CMK (cell line): Measurements from ENCODE around the gene TRPC4AP.
"Not testable (repeated sequence)": the region's sequence is repeated elsewhere in the genome, so short reads cannot be mapped to it uniquely, and the experiment has no call there.

Experiments used
- DNase-seq: peaks from one replicate; pipeline ENCODE4 v3.0.0-alpha.2; 2010; ENCODE audit warnings: low read depth

TRPC4AP gene

GRCh38 chr20:35092524-35093266 is at the start of gene TRPC4AP:
Gene TRPC4AP, minus strand, starts transcription at chr20:35092807. Its CDS starts 26 bp downstream, at chr20:35092781.
- peak; percentile 66 for DNase-seq

GRCh38 chr20:35135867-35136586 is 43.4 kb upstream of the TRPC4AP start:
- no peak for DNase-seq

- no peak for DNase-seq
These were observed 42.3 kb upstream of the TRPC4AP start for GRCh38 chr20:35134880-35135279.

GRCh38 chr20:35134472-35134871 is 41.9 kb upstream of the TRPC4AP start:
- no peak for DNase-seq

GRCh38 chr20:35133735-35134134 is 41.1 kb upstream of the TRPC4AP start:
- no peak for DNase-seq

DNA sequence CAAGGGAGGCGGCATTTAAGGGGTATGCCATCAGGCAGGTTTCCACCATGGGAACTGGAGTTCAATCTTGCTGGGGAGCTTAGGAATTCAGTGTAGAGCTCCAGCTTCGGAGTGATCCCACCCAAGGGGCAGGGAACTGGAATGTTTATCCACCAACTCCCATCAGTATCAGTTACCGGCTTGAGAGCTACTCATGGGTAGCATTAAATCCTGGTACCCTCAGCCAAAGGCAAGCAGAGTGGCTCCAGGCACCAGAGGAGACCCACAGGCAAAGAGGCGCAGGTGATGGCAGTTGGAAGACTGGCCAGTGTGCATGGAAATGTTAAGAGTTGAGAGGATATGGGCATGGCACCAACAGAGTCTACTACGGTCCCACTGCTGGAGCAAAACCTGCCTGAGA is 40.4 kb upstream of the TRPC4AP start:
- DNase-seq = no peak

DNA sequence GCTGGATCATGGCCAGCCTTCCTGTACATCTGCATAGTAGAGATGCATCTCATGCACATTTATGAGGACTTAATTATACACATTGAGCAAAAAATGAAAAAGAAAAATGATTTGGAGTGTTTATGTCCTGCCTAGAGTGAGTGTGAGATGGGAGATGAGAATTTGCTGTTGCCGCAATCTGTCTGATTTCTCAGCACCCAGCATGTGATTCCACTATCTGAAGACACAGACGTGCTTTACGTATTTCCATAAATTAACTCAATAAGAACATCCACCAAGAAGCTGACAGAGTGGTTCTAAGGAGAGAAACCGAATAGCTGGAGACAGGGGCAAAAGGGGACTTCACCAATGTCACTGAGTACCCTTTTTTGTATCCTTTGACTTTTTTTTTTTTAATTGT is 39.3 kb upstream of the TRPC4AP start:
- DNase-seq = no peak

DNA sequence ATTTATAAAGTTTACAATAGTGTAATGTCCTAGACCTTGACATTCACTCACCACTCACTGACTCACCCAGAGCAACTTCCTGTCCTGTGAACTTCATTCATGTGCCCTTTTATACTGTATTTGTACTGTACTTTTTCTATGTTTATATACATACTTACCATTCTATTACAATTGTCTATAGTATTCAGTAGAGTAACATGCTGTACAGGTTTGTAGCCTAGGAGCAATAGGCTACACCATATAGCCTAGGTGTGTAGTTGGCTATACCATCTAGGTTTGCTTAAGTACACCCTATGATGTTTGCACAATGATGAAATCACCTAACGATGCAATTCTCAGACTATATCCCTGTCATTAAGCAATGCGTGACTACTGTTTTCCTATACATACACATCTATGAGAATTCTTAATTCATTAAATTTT is 37.1 kb upstream of the TRPC4AP start:
- no peak for DNase-seq

GRCh38 chr20:35125753-35126152 is 33.1 kb upstream of the TRPC4AP start:
- no peak for DNase-seq

GRCh38 chr20:35122756-35123405 is 30.3 kb upstream of the TRPC4AP start:
- DNase-seq = no peak

- DNase-seq = no peak
These were observed 28.6 kb upstream of the TRPC4AP start for GRCh38 chr20:35121186-35121585.

GRCh38 chr20:35120012-35120701 is 27.6 kb upstream of the TRPC4AP start:
- peak; percentile 63 for DNase-seq

DNA sequence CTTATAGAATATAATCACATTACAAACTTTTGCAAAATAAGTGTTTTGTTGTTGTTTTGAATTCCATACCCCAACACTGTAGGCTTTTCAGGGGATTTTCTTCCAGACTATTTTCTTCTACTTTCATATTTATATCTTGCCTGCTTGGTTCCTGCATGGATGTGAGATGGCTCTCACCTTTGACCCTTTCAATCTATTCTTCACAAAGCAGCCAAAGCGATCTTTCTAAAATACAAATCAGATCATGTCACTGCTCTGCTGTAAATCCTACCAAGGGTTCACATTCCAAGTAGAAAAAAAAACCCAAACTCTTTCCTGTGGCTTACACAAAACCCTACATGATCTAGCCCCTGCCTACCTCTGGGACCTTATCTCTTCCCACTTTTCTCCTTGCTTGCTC is 25.0 kb upstream of the TRPC4AP start:
- no peak for DNase-seq

GRCh38 chr20:35117196-35117595 is 24.6 kb upstream of the TRPC4AP start:
- DNase-seq = no peak

- DNase-seq = no peak
These were observed 23.7 kb upstream of the TRPC4AP start for GRCh38 chr20:35116258-35116657.

DNA sequence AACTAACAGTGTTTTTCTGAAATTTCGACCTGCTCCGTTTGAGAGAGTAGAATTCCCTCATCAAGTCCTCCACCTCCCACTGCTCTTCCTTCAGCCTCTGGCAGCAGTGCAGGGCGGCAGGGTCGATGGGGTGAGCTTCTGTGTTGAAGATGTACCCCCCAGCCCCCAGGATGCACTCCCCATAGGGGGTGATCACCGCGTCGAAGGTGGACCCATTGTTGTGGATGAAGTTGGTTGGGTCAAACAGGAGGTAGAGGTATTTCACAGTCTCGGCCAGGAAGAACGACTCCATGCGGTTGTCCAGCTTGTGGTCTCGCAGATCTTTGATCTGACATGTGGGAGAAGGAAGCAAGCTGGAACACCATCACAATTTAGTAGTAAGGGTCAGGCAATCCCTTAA is 23.0 kb upstream of the TRPC4AP start:
- DNase-seq = no peak

- not testable (repeated sequence) for DNase-seq
These were observed 19.7 kb upstream of the TRPC4AP start for GRCh38 chr20:35112276-35112675.

GRCh38 chr20:35111141-35111888 is 18.7 kb upstream of the TRPC4AP start:
- no peak for DNase-seq

GRCh38 chr20:35108921-35109320 is 16.3 kb upstream of the TRPC4AP start:
- DNase-seq = no peak

GRCh38 chr20:35106827-35107380 is 14.3 kb upstream of the TRPC4AP start:
- DNase-seq = no peak

GRCh38 chr20:35104685-35105295 is 12.2 kb upstream of the TRPC4AP start:
- no peak for DNase-seq
